Islet of Langerhans (tissue), 1 donor: ENCODE data around the gene DNAI2.

Experiments
- FAIRE-seq: peaks from one replicate; lab custom pipeline; 2011; peaks lifted over from hg19 to GRCh38; lab: Jason Lieb, UNC

The DNAI2 gene, protein sequence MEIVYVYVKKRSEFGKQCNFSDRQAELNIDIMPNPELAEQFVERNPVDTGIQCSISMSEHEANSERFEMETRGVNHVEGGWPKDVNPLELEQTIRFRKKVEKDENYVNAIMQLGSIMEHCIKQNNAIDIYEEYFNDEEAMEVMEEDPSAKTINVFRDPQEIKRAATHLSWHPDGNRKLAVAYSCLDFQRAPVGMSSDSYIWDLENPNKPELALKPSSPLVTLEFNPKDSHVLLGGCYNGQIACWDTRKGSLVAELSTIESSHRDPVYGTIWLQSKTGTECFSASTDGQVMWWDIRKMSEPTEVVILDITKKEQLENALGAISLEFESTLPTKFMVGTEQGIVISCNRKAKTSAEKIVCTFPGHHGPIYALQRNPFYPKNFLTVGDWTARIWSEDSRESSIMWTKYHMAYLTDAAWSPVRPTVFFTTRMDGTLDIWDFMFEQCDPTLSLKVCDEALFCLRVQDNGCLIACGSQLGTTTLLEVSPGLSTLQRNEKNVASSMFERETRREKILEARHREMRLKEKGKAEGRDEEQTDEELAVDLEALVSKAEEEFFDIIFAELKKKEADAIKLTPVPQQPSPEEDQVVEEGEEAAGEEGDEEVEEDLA

DNA sequence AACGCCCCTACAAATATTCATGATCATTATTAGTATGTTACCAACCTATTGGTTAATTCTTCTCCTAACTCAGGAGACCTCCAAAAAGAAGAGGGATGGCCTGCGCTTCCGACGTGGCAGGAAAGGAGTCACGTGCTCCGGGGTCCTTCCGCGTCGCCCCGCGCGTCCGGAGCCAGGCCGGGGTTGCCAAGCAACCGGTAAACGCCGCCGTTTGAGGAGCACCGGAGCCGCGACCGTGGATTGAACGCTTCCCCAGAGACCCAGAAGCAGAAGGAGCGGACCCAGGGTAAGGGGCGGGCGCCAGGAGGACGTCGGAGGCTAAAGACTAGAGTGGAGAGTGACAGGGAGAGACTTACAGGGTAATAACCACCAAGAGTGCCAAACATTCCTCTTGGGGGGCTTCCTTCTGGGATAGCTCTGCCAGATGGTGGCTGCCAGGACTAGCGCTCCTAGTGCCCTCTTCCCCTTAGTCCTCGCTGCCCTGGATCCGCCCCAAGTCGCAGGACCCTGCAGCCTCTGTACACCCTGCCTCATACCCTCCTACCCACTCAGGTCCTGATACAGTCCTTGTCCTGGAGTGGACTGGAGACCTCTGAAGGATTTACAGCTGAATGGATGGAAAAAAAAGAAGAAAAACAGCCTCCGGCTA, at the start of gene DNAI2:
TSS of gene DNAI2 (plus strand) at position 175 of the 649 bp plus-strand sequence. CDS start 7,584 bp downstream, outside the sequence.
- FAIRE-seq = no peak

DNA sequence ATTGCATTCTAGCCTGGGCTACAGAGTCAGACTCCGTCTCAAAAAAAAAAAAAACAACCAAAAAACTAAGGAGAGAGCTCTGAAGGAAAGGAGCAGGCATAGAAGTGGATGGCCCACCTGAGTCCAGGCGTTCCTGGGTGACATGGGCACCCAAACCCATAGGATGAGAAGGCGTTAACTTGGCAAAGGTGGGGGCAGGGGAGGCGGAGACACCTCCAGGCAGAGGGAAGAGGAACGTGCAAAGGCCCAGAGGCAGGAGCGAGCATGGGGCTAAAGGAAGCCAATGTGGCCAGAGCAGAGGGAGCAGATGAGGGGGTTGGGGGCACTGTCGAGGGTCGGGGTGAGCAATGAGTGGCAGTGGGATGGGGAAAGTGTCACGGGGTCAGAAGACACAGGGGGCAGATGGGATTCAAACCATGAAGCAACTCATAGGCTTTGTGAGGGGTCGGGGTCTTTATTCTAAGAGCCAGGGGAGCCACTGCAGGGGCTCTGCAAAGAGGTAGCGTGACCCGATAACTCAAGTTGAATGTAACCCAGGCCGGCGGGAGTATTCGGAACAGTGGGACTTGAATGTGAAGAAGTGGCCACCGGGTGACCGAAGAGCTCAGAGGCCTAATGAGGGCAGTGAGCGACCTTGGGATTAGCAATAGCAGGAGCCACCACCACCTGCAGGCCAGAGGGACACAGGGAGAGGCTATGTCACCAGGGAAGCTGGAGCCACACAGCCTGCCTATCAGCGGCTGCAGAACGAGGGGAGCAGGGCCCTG, 48.9 kb upstream of the DNAI2 start:
- no peak for FAIRE-seq

DNA sequence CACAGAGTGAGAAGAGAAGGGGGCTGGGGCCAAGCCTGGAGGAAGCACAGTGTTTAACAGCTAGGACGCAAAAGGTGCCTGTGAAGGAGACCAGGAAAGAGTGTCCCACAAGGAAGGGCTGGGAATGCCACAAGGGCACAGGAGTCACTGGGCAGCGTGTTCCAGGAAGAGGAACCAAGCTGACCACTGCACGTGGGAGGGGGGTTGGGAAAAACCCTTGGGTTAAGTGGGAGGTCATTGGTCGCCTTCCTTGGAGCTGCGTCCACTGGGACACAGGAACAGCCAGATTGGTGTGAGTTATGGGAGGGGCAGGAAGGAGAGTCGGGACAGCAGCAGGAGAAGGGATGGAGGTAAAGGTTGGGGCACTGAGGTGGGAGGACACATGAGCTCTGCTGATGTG, 47.8 kb upstream of the DNAI2 start:
- no peak for FAIRE-seq

- no peak for FAIRE-seq
Observed at GRCh38 chr17:74227271-74228080, 46.6 kb upstream of the DNAI2 start.

- FAIRE-seq = no peak
Observed at GRCh38 chr17:74228306-74228978, 45.6 kb upstream of the DNAI2 start.

GRCh38 chr17:74230896-74231295, 43.1 kb upstream of the DNAI2 start:
- no peak for FAIRE-seq

DNA sequence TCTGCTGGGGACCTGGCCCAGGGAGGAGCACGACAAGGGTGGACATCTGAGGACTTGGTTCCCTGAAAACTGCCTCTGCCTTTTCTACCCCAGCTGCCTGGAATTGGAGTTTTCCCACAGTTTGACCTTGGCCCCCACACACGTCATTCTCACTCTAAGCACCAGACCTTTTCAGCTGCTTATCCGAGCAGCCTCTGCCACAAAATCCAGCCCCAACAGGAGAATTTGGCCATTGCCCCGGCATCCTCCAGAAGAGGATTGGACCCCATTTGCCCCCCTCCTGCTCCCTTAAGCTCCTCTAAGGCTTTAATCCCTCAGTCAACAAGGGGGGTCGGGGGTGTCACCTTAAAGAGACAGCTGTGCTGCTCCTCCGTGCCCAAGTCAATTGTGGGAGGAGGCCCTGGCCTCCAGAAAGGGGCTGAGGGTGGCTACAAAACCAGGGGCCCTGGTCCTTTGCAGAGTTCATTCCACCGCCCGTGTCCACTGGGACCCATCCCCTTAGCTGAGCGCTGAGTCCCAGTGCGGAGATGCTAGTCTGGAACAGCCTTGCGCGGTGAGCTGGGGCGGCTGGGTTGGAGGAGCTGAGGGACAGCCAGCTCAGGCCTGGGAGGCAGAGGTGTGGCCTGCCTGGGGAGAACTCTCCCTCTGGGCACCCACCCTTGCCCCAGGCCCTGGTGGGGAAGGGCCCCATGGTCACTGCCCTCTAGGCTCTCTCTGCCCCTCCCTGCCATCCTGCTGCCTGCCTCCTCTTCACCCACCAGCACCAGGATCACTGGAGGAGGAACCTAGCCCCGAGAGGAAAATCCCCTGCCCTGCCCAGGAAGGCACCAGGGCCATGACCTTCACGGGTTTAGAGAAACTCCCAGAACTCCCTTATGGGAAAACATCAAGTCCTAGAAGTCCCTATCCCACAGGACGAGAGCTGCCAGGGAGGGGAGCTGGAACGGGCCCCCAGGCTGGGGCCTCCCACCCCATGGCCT, 41.8 kb upstream of the DNAI2 start:
- FAIRE-seq = no peak

GRCh38 chr17:74233937-74234336, 40.1 kb upstream of the DNAI2 start:
- no peak for FAIRE-seq

- no peak for FAIRE-seq
Observed at GRCh38 chr17:74234486-74234885, 39.5 kb upstream of the DNAI2 start.

DNA sequence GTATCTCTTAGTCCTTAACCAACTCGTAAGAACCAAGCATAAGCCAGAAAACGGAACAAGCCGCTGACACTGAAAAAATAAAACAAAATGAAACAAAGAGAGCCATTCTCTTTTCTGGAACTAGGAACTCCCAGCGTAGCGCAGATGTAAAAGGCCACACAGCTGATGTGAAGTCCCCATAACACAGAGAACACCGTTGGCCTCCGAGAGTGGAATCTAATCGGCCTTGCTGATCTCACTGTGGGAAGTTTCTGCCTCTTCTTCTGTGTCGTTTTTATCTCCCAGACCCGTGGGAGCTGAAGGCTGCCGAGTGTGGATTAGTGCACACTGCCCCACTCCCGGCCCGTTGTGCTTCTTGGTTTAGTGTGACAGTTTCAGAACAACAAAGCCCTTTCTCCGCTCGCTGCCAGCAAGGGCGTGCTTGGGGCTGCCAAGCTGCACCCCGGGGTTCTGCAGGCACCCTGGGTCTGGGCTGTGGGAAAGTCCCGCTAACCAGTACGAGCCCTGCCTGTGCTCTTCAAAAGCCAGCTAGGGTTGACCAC, 38.9 kb upstream of the DNAI2 start:
- no peak for FAIRE-seq

GRCh38 chr17:74235911-74236371, 38.1 kb upstream of the DNAI2 start:
- FAIRE-seq = no peak

DNA sequence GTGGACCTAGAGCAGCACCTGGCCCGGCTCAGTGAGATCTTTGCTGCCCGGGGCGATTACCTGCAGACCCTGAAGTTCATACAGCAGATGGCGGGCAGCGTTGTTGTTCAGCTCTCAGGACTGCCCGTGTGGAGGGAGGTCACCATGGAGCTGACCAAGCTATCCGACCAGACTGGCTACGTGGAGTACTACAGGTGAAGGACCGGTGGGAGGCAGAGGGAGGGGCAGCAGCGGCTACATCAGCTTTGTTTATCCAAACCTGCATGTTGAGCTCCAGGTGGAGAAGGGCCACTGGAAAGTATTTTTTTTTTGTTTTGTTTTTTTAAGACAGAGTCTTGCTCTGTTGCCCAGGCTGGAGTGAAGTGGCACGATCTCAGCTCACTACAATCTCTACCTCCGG, 36.7 kb upstream of the DNAI2 start:
- no peak for FAIRE-seq

GRCh38 chr17:74239172-74239571, 34.9 kb upstream of the DNAI2 start:
- FAIRE-seq = no peak

- no peak for FAIRE-seq
Observed at GRCh38 chr17:74240618-74241205, 33.3 kb upstream of the DNAI2 start.

DNA sequence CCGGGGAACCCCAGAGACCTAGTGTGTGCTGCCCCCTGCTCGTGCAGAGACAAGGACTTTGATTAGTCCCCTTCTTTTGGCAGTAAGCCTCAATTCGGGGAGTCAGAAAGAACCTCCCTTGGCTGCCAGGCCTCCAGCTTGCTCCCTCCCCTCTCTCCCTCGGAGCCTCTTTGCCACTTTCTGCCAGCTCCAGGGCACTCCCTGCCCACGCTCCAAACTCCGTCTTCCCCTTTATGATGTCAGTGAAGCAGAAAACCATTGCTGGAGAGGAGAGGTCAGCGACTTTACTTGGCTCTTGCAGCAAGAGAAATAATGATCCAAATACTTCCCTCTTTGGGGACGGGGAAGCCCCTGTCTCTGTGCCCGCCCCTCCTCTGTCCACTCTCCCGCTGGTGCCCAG, 32.6 kb upstream of the DNAI2 start:
- no peak for FAIRE-seq

DNA sequence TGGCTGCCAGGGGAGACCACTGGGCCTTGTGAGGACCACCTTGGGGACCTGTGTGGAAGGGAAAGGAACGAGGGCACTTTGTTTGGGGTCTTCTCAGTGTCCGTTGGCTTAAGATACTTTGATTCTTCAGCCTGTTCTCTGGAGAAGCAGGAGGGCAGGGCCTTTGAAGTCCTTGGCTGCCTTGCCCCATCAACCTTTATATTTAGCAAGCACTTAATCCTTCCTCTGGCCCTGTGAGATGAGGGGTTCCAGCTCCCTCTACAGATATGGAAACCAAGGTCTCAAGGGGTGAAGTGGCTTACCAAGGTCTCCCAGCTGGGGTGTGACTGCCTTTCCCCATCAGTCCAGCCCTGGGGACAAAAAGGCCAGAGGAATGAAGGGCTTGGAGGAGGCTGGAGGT, 32.2 kb upstream of the DNAI2 start:
- no peak for FAIRE-seq

DNA sequence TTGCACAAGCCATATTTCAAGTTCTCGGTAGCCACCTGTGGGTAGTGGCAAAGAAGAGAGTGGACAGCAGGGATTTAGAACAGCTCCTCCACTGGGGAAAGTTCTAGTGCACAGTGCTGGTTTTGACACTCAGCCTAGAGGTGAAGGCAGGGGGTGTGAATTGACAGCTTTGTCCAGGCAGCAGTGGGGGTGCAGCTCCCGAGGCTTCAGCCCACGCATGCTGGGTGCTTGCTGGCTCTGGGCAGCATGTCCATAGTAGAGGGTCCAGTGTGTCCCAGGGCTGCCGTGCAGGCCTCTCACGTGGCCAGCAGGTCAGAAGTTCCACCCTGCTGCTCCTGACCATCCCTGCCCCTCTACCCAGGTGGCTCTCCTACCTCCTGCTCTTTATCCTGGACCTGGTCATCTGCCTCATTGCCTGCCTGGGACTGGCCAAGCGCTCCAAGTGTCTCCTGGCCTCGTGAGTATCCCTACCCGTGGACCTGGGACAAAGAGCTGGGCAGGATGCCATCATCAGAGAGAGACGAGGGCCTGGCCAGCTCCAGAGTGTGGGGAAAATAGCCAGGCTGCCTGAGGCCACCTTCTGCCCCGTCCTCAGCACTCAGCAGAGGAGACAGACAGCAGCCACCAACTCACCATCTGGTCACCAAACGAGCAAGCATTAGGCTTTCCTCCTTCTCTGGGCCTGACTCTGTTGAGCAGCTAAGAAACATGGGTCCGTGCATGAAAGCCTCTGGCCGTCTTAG, 30.9 kb upstream of the DNAI2 start:
- FAIRE-seq = no peak

DNA sequence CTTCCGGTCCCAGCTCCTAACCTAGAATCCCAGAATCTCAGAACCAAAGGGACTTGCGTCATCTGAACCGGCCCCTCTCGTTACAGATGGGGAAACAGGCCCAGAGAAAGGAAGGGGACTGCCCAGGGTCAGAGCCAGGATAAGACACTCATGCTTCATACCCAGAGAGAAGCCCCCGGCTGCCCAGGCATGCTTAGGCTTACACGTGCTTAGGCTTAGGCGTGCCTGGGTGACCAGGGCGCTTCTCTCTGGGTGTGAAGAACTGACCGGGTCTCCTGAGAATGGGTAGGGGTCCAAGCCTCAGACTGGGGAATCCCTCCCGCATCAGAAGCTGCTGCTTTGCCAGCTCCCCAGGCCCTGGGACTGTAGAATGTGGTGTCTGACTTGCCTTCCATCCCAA, 29.9 kb upstream of the DNAI2 start:
- no peak for FAIRE-seq
